Measurements from ENCODE around the gene SRRT. TPM values are rescaled to one million over a fixed set of nuclear protein-coding genes. Genes with fewer than 3 reads are reported as not detected.

The SRRT gene
- total RNA-seq, 1 donor from 2014 or later, result 70.5 TPM

- no peak for ATAC-seq
- DNase-seq (ENCODE audit: missing footprints), result peak; percentile 27
- intact Hi-C loops (cut with DNase I), result loop anchor here (2.0 kb wide), 1 partner anchor 15 kb away; the partner anchor contains the start of gene UFSP1
These were observed 1.2 kb upstream of the SRRT start for GRCh38 chr7:100873599-100874299.

- peak; percentile 3 for ATAC-seq
- intact Hi-C loops (cut with DNase I), result loop anchor here (2.0 kb wide), 1 partner anchor 15 kb away; the partner anchor contains the start of gene UFSP1
- peak; percentile 18 for DNase-seq (ENCODE audit: missing footprints)
These were observed 665 bp upstream of the SRRT start for GRCh38 chr7:100874300-100874576.

GRCh38 chr7:100875356-100875751, 451 bp downstream of the SRRT start:
- peak; percentile 49 for ATAC-seq
- no peak for DNase-seq (ENCODE audit: missing footprints)
- intact Hi-C loops (cut with DNase I), result loop anchor here (2.0 kb wide), 1 partner anchor 13 kb away; the partner anchor contains the start of gene UFSP1

GRCh38 chr7:100878013-100878412, 3.1 kb downstream of the SRRT start:
- DNase-seq (ENCODE audit: missing footprints) (no peak), ATAC-seq (no peak)
- intact Hi-C loops (cut with DNase I), result no loop called here

- intact Hi-C loops (cut with DNase I), result no loop called here
- DNase-seq (ENCODE audit: missing footprints) (no peak), ATAC-seq (no peak)
These were observed 3.8 kb downstream of the SRRT start for GRCh38 chr7:100878685-100879084.

GRCh38 chr7:100879685-100880261, 4.9 kb downstream of the SRRT start:
- ATAC-seq (peak; percentile 48), DNase-seq (ENCODE audit: missing footprints) (peak; percentile 45)
- intact Hi-C loops (cut with DNase I), result no loop called here

GRCh38 chr7:100880645-100881044, 5.7 kb downstream of the SRRT start:
- intact Hi-C loops (cut with DNase I), result no loop called here
- no peak for ATAC-seq
- DNase-seq (ENCODE audit: missing footprints), result peak; percentile 2

GRCh38 chr7:100881136-100881535, 6.2 kb downstream of the SRRT start:
- ATAC-seq (no peak), DNase-seq (ENCODE audit: missing footprints) (peak; percentile 64)
- intact Hi-C loops (cut with DNase I), result no loop called here

- DNase-seq (ENCODE audit: missing footprints), result peak; percentile 39
- no peak for ATAC-seq
- intact Hi-C loops (cut with DNase I), result no loop called here
These were observed 7.3 kb downstream of the SRRT start for GRCh38 chr7:100882201-100882600.

- intact Hi-C loops (cut with DNase I), result no loop called here
- peak; percentile 14 for DNase-seq (ENCODE audit: missing footprints)
- ATAC-seq, result no peak
These were observed 8.1 kb downstream of the SRRT start for GRCh38 chr7:100882785-100883526.

- DNase-seq (ENCODE audit: missing footprints) (peak; percentile 59), ATAC-seq (no peak)
- intact Hi-C loops (cut with DNase I), result no loop called here
These were observed 10.0 kb downstream of the SRRT start for GRCh38 chr7:100884736-100885439.

GRCh38 chr7:100885440-100886141, 10.7 kb downstream of the SRRT start:
- DNase-seq (ENCODE audit: missing footprints) (peak; percentile 55), ATAC-seq (no peak)
- intact Hi-C loops (cut with DNase I), result no loop called here

- DNase-seq (ENCODE audit: missing footprints) (peak; percentile 60), ATAC-seq (no peak)
- intact Hi-C loops (cut with DNase I), result no loop called here
These were observed 11.4 kb downstream of the SRRT start for GRCh38 chr7:100886142-100886935.

- ATAC-seq, result no peak
- intact Hi-C loops (cut with DNase I), result no loop called here
- DNase-seq (ENCODE audit: missing footprints), result peak; percentile 31
These were observed 12.1 kb downstream of the SRRT start for GRCh38 chr7:100886936-100887515.

- intact Hi-C loops (cut with DNase I), result loop anchor here (2.0 kb wide), 1 partner anchor 13 kb away; the partner anchor contains the start of gene SRRT
- DNase-seq (ENCODE audit: missing footprints) (peak; percentile 82), ATAC-seq (no peak)
These were observed 12.8 kb downstream of the SRRT start for GRCh38 chr7:100887516-100888290.

- ATAC-seq, result no peak
- intact Hi-C loops (cut with DNase I), result loop anchor here (2.0 kb wide), 1 partner anchor 14 kb away; the partner anchor contains the start of gene SRRT
- DNase-seq (ENCODE audit: missing footprints), result no peak
These were observed 13.5 kb downstream of the SRRT start for GRCh38 chr7:100888291-100888987.
